ENCODE measurements around the gene GRIN3B.

The GRIN3B gene

DNA sequence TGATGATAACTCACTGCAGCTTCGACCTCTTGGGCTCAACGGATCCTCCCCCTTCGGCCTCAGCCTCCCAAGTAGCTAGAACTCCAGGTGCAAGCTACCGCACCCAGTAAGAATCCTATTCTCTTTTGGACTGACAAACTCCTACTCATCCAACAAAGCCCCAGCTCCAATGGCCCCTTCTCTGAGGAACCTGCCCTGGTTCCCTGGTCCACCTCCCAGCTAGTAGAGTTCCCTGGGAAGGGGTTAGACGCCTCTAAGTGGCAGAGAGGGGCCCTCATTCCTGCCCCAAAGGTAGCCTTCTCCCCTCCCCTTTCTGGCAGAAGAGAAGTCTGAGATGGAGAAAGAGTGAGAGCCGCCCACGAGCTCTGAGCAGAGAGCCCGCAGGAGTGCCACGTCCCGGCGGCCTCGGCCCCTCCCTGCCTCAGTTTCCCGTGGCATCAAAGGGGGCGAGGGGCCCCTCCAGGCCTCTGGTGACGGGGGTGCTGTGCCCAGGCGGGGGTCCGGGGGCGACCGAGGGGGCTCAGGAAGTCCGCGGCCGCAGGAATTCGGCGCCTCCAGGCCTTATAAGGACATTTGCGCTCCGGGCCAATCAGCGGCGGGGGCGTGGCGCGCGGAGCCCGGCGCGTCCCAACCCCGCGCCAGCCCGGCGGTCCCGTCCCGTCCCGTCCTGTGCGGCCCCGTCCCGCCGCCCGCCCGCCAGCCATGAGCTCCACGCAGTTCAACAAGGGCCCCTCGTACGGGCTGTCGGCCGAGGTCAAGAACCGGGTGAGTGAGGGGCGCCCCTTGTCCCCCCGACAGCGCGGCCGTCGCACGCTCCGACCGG is 26.0 kb downstream of the GRIN3B start, which contains the start of gene CNN2:
TSS of gene CNN2 (plus strand) at position 649 of the 823 bp plus-strand sequence. CDS start at position 703, 54 bp downstream.
- TF ChIP-seq CTCF (conservative IDR thresholded peaks at IDR 0.05): no peak
- peak within 1 kb of the TSS; percentile 57; the same call in 1 of the 2 replicates for H3K27ac ChIP-seq

DNA sequence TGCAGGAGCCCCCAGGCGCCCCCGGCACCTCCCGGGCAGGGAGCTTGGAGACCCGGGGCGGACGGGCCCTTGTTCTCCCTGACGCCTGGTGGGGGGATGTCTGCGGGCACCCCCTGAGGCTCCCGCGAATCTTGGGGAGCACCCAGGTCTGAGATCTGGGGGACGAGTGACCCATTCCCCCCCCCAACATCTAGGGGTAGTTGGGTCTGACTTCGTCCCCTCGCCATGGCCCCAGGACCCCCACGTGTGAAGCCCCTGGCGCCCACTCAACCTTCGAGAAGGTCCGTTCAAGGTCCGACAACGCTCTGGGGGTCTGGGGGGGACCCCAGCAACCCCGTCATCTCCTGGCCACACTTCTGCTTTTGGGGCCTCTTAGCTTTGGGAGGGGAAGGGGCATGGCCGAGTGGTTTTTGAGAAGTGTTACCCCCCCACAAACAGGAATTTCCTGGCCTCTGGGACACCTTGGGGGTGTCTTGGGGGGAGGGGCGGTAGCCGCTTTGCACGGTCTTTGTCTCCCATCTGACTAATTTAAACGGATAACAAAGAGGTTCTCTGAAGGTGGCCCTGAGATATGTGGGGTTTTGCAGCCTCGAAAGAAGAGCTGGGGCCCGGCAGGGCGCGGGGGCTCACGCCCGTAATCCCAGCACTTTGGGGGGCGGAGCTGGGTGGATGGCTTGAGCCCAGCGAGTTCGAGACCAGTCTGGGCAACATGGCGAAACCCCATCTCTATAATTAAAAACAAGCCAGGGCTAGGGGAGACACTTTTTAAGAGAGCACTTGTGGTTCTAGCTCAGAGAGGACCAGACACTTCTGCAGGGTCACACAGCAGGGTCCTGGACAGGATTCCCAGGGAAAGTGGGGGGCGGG is 26.8 kb downstream of the GRIN3B start:
- peak overlapping the region; percentile 57; the same call in 1 of the 2 replicates for H3K27ac ChIP-seq
- no peak for TF ChIP-seq CTCF (conservative IDR thresholded peaks at IDR 0.05)

GRCh38 chr19:1027650-1028061 is 27.4 kb downstream of the GRIN3B start:
- TF ChIP-seq CTCF (conservative IDR thresholded peaks at IDR 0.05): no peak
- H3K27ac ChIP-seq: peak overlapping the region; percentile 57; the same call in 1 of the 2 replicates

- peak overlapping the region; percentile 57; the same call in 1 of the 2 replicates for H3K27ac ChIP-seq
- TF ChIP-seq CTCF (conservative IDR thresholded peaks at IDR 0.05): no peak
Observed at GRCh38 chr19:1028062-1028926, 28.1 kb downstream of the GRIN3B start.

- H3K27ac ChIP-seq: no peak overlapping the region
- no peak for TF ChIP-seq CTCF (conservative IDR thresholded peaks at IDR 0.05)
Observed at GRCh38 chr19:1032264-1032867, 32.1 kb downstream of the GRIN3B start.

DNA sequence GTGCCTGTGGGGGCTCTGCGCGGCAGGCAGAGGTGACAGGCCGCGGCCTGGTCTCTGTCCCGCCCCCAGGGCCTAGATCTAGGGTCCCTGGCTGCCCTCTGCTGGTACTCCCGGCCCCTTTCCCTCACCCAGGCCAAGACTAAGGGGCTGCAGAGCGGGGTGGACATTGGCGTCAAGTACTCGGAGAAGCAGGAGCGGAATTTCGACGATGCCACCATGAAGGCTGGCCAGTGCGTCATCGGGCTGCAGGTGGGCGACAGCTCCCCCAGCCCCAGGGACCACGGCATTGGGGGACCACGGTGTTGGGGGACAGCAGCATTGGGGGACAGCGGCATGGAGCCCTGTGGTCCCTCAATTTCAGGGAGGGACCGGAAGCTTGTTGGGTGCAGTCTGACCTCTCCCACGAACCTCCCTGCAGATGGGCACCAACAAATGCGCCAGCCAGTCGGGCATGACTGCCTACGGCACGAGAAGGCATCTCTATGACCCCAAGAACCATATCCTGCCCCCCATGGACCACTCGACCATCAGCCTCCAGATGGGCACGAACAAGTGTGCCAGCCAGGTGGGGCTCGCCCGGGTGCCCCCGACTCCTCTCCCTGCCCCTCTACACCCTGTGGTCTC is 35.9 kb downstream of the GRIN3B start:
- H3K27ac ChIP-seq: no peak overlapping the region
- TF ChIP-seq CTCF (conservative IDR thresholded peaks at IDR 0.05): no peak

Measured in VCaP (cell line).